GM20000 (cell line): ENCODE results near the gene PRRT4.

ENCODE experiments used
- DNase-seq: peaks from one replicate; pipeline ENCODE4 v3.0.0; 2012; ENCODE audit warnings: low spot score
- TF ChIP-seq, protein P1 (sequence below): IDR thresholded peaks from 2 replicates; pipeline ENCODE4 v1.5.1; 2012; ENCODE audit warnings: mild to moderate bottlenecking, control low read depth; ENCODE audit errors: extremely low read depth, missing control alignments

PRRT4 gene

DNA sequence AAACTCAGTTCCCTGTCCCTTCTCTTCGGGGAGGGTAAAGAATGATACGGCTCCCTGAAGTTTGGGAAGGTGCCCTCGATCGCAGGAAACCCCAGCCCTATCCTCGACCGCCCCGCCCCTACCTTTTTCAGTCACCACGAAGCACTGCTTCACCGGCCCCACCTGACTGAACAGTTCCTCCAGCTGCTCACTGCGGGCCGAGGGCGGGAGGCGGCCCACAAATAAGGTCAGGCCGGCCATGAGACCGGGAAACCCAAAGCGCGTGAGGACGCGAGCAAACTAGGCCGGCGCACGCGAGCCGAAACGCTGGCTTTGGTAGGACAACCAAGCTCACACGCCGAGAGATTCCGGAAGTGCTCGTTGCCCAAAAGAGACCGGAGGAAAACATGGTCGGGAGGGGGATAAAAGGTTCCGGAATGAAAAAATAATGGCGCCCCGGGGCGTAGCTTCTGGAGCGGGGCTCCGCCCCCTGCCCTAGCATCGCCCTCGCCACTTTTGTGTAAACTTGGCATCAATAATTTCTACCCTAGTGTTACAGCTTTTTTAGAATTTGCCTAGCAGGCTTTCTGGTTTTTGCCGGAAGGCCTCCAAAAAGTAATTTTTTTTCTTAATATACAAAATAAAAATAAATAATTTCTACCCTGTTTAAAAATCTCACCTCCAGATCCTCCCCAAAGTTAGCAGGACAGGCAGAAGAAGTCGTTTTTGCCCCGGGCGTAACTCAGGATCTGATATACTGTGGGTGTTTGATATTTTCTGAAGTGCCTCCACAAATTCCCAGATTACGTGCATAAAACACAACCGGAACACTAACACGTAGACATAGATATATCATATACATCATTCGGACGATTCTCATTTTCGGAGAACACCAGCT lies 17.7 kb downstream of the PRRT4 start, which contains the start of gene RBM28:
TSS of gene RBM28 (minus strand) at position 355 of the 877 bp plus-strand sequence. CDS start at position 240, 115 bp downstream.
- DNase-seq, result peak; percentile 93

DNA sequence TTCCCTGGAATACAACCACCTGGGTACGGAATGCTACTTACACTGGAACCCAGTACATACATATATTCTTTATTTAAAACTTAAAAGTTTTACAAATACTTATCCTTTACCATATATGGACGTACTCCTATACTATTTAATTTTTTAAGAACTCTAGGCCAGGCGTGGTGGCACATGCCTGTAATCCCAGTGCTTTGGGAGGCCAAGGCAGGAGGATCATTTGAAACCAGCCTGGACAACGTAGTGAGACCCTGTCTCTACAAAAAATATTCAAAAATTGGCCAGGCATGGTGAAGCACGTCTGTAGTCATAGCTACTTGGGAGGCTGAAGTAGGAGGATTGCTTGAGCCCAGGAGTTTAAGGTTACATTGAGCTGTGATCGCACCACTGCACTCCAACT lies 19.8 kb downstream of the PRRT4 start:
- TF ChIP-seq, protein P1, sequence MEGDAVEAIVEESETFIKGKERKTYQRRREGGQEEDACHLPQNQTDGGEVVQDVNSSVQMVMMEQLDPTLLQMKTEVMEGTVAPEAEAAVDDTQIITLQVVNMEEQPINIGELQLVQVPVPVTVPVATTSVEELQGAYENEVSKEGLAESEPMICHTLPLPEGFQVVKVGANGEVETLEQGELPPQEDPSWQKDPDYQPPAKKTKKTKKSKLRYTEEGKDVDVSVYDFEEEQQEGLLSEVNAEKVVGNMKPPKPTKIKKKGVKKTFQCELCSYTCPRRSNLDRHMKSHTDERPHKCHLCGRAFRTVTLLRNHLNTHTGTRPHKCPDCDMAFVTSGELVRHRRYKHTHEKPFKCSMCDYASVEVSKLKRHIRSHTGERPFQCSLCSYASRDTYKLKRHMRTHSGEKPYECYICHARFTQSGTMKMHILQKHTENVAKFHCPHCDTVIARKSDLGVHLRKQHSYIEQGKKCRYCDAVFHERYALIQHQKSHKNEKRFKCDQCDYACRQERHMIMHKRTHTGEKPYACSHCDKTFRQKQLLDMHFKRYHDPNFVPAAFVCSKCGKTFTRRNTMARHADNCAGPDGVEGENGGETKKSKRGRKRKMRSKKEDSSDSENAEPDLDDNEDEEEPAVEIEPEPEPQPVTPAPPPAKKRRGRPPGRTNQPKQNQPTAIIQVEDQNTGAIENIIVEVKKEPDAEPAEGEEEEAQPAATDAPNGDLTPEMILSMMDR, result no peak
- DNase-seq, result no peak

More for the DNA sequence above, 17.7 kb downstream of the PRRT4 start, which contains the start of gene RBM28:
- TF ChIP-seq, protein P1, result no peak

DNA sequence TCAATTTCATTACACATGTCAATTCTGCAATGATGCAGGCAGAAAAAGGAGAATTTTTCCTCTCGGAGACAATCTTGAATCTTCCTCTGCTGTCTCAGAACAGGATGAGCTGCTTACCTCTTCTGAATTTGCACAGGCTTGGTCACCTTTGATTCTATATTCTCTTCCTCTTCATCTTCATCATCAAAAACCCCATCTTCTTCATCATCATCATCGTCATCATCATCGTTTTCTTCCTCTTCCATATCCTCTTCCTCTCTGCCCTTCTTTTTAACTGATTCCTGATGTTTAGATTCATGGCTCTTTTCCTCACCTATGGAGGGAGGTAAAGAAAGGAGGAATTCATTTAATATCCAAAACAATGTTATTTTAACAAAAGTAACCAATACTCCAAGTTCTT lies 25.8 kb downstream of the PRRT4 start:
- DNase-seq, result no peak
- TF ChIP-seq, protein P1, result no peak

DNA sequence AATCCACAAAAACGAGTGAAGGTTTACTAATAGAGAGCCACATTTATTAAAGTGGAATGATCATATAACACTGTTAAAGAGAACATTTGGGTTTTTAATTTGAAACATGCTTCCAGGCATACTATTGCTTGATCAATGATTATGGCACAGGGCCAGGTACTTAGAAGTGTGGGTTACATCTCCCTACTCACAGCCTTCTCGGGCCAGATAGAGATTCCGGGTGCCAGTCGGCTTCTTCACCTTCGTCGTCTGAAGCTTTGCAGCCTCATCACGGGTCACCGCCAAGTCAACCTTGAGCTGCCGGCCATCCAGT lies 37.2 kb downstream of the PRRT4 start:
- TF ChIP-seq, protein P1, result no peak
- DNase-seq, result no peak

DNA sequence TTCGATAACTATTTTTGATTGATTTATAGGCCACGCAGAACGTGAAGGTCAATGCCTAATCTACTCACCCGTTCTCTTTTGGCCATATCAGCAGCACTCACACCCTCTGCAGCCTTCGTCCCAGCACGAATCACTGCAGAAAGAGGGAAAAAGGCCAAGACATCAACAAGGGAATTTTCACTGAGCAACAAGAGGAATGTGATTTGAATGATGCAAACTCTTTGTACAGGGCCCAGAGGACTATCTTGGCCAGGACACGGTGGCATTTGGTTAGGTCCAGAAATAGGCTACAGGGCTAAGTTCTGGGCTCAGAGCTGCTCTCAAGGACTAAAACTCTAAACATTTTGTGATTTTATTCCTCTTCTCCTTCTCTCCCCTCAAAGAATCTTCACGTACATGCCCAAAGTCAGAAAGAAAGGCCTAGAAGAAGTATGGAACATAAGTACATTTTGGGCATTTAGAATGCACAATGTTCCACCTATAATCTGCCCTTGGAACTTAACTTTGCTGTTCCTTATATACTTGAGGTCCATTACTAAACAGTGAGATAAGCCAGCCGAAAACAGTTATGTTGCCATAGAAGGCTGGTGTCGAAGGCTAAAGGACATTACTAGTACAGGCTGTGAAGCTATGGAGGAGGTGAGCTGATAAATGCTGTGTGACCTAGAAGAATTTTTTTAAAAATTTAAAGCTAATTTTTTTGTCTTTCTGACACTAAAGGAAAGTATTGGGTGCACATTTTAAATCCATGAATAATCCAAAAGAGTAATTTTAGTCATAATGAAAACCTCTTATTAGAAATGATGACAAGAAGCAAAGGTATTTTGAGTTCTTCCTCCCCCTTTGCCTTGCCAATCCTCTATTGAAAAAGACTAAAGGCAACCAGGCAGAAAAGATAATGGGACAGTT lies 37.8 kb downstream of the PRRT4 start:
- no peak for DNase-seq
- TF ChIP-seq, protein P1, result no peak

DNA sequence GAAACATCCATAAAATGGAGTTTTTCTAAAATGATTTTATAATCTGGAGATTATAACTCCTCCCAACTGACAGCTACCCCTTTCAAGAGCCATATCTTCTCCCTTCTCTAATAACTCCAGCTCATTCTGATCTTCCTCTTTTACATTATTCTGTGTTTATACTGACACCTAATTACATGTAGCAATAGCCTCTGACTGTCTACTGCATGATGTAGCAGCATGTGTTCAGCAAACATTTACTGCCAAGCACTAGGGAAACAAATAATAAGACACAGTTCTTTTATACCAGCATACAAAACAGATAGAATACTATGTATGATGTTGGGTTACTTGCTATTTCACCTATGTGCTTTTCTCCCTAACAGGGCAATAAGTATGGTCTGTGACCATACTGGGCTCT lies 38.5 kb downstream of the PRRT4 start:
- TF ChIP-seq, protein P1, result no peak
- DNase-seq, result no peak
